ENCODE results near the gene TAS2R46. TPM values are rescaled to one million over a fixed set of nuclear protein-coding genes. Genes with fewer than 3 reads are reported as not detected.
"Not testable (repeated sequence)": the region's sequence is repeated elsewhere in the genome, so short reads cannot be mapped to it uniquely, and the experiment has no call there.

The TAS2R46 gene, protein sequence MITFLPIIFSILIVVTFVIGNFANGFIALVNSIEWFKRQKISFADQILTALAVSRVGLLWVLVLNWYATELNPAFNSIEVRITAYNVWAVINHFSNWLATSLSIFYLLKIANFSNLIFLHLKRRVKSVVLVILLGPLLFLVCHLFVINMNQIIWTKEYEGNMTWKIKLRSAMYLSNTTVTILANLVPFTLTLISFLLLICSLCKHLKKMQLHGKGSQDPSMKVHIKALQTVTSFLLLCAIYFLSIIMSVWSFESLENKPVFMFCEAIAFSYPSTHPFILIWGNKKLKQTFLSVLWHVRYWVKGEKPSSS
- 0.37 and 0.87 TPM in 2 replicates for total RNA-seq (2014; rRNA removed; shearing (Covaris generic))

DNA sequence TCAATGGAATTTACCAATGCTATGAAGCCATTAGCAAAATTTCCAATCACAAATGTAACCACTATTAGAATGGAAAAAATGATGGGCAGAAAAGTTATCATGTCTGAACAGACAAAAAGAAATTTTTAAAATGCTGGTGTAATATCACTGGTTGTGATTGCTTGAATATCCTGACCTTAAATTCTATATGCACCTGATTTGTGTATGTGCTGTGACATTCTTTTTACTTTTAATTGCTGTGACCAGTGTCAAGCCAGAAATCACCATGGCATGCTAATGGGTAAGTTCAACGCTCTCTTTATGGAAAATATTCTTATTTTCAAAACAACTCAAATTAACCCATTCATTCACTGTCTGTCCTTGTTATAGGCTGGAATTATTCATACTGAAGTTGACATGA lies at the start of gene TAS2R46:
Gene TAS2R46, minus strand, starts transcription at position 101 of the 400 bp plus-strand sequence. Its CDS starts 0 bp downstream, at position 101.
- H3K36me3 ChIP-seq (replicated peaks; ENCODE audit: control insufficient read depth, insufficient read depth, low read length); H3K27me3 ChIP-seq (ENCODE audit: control insufficient read depth, insufficient read depth, low read length); H3K4me3 ChIP-seq (ENCODE audit: insufficient read depth, low read depth, low read length); DNase-seq: not testable (repeated sequence)

DNA sequence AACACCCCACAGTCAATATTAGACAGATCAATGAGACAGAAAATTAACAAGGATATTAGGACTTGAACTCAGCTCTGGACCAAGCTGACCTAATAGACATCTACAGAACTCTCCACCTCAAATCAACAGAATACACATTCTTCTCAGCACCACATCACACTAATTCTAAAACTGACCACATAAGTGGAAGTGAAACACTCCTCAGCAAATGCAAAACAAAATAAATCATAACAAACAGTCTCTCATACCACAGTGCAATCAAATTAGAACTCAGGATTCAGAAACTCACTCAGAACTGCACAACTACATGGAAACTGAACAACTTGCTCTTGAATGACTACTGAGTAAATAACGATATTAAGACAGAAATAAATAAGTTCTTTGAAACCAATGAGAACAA lies 49.1 kb upstream of the TAS2R46 start:
- DNase-seq; H3K4me3 ChIP-seq (ENCODE audit: insufficient read depth, low read depth, low read length); H3K27me3 ChIP-seq (ENCODE audit: control insufficient read depth, insufficient read depth, low read length); H3K36me3 ChIP-seq (replicated peaks; ENCODE audit: control insufficient read depth, insufficient read depth, low read length): not testable (repeated sequence)

DNA sequence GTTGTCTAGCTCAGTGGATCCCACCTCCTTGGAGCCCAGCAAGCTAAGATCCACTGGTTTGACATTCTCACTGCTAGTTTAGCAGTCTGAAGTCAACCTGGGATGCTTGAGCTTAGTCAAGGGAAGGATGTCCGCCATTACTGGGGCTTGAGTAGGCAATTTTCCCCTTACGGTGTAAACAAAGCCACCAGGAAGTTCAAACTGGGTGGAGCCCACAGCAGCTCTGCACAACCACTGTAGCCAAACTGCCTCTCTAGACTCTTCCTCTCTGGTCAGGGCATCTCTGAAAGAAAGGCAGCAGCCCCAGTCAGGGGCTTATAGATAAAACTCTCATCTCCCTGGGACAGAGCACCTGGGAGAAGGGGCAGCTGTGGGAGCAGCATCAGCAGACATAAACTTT lies 46.8 kb upstream of the TAS2R46 start:
- no peaks in the 10 kb centered on the region for H3K27me3 ChIP-seq (ENCODE audit: control insufficient read depth, insufficient read depth, low read length)
- no peak overlapping the region for H3K4me3 ChIP-seq (ENCODE audit: insufficient read depth, low read depth, low read length)
- no peak for DNase-seq

DNA sequence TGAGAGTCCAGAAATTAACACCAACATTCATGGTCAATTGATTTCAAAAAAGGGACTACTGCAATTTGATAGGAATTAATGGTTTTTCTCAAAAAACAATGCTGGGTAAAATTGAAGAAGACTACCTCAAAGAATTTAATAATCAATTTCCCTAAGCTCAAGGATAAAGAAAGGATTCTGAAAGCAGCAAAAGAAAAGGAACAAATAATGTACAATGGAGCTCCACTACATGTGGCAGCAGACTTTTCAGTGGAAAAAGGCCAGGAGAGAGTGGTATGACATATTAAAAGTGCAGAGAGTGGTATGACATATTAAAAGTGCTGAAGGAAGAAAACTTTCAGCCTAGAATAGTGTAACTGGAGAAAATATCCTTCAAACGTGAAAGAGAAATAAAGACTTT lies 45.6 kb upstream of the TAS2R46 start:
- H3K27me3 ChIP-seq (ENCODE audit: control insufficient read depth, insufficient read depth, low read length): no peaks in the 10 kb centered on the region
- no peaks in the 10 kb centered on the region for H3K36me3 ChIP-seq (replicated peaks; ENCODE audit: control insufficient read depth, insufficient read depth, low read length)
- no peak for DNase-seq
- no peak overlapping the region for H3K4me3 ChIP-seq (ENCODE audit: insufficient read depth, low read depth, low read length)

More for the DNA sequence above, 46.8 kb upstream of the TAS2R46 start:
- H3K36me3 ChIP-seq (replicated peaks; ENCODE audit: control insufficient read depth, insufficient read depth, low read length): no peaks in the 10 kb centered on the region

DNA sequence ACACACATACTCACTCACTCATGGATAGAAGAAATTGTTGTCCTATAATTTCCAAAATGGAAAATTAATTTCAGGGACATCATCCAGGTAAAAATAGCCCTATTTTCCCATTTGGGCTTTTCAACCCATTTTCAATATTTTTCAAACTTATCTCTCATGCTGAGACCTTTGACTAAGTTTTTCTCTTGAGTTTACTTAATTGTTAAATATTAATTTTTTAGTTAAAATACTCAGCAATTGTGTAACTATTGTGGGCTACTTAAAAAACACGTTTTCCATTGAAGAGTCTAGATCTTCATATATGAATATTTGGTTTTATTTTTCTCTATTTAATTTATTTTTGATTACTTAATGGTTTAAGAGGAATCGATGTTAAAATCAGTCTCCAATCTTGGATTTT lies 44.2 kb upstream of the TAS2R46 start:
- H3K36me3 ChIP-seq (replicated peaks; ENCODE audit: control insufficient read depth, insufficient read depth, low read length): no peaks in the 10 kb centered on the region
- no peaks in the 10 kb centered on the region for H3K27me3 ChIP-seq (ENCODE audit: control insufficient read depth, insufficient read depth, low read length)
- no peak for DNase-seq
- no peak overlapping the region for H3K4me3 ChIP-seq (ENCODE audit: insufficient read depth, low read depth, low read length)

DNA sequence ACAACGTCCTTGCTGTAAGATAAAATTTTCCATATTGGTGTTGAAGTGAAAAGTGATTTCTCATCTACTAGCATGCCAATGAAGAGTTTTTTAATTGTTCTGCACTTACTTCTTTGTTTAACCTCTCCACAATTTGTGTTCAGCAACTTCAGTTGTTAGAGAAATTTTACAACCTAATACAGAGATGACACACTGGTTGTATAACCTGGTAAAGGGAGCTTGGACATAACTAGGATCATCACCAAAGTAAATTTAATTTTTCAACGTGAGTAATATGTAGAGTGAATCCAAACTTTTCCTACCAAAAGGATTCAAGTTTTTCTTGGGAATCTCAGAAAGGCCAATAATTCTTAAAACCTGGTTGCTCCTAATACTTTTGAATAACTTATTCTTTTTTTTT lies 43.5 kb upstream of the TAS2R46 start:
- H3K36me3 ChIP-seq (replicated peaks; ENCODE audit: control insufficient read depth, insufficient read depth, low read length): no peaks in the 10 kb centered on the region
- no peak overlapping the region for H3K4me3 ChIP-seq (ENCODE audit: insufficient read depth, low read depth, low read length)

DNA sequence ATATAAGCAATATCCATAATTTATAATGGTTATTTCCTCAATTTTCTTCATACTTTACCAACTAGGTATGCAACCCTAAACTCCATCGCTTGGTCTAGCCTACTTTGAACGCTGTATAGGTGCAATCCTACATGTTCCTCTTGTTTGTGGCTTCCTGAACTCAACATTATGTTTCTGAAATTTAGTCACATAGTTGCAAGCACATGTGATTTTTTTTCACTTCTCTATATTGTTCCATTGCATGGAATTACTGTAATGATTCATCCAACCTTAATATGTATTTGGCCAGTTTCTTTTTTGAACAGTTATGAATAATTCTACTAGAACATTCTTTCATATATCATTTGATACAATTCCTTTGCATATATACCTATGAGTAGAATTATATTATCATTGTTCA lies 32.8 kb upstream of the TAS2R46 start:
- not testable (repeated sequence) for H3K27me3 ChIP-seq (ENCODE audit: control insufficient read depth, insufficient read depth, low read length); DNase-seq; H3K36me3 ChIP-seq (replicated peaks; ENCODE audit: control insufficient read depth, insufficient read depth, low read length); H3K4me3 ChIP-seq (ENCODE audit: insufficient read depth, low read depth, low read length)

More for the DNA sequence above, 43.5 kb upstream of the TAS2R46 start:
- no peak for DNase-seq
- H3K27me3 ChIP-seq (ENCODE audit: control insufficient read depth, insufficient read depth, low read length): no peaks in the 10 kb centered on the region

DNA sequence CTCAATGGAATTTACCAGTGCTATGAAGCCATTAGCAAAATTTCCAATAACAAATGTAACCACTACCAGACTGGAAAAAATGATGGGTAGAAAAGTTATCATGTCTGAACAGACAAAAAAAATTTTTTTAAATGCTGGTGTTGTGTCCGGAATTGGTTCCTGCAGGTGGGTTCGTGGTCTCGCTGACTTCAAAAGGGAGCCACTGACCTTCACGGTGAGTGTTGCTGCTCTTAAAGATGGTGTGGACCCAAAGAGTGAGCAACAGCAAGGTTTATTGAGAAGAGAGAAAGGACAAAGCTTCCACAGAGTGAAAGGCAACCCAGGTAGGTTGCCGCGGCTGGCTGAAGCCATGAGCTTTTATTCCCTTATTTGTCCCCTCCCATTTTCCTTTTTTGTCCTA lies 30.0 kb upstream of the TAS2R46 start, which contains the start of gene TAS2R43:
Gene TAS2R43, minus strand, starts transcription at position 186 of the 400 bp plus-strand sequence. Its CDS starts 84 bp downstream, at position 102.
- H3K4me3 ChIP-seq (ENCODE audit: insufficient read depth, low read depth, low read length): no peak within 1 kb of the TSS
- H3K36me3 ChIP-seq (replicated peaks; ENCODE audit: control insufficient read depth, insufficient read depth, low read length): no peaks in the 10 kb centered on the region
- no peak for DNase-seq
- no peaks in the 10 kb centered on the region for H3K27me3 ChIP-seq (ENCODE audit: control insufficient read depth, insufficient read depth, low read length)

DNA sequence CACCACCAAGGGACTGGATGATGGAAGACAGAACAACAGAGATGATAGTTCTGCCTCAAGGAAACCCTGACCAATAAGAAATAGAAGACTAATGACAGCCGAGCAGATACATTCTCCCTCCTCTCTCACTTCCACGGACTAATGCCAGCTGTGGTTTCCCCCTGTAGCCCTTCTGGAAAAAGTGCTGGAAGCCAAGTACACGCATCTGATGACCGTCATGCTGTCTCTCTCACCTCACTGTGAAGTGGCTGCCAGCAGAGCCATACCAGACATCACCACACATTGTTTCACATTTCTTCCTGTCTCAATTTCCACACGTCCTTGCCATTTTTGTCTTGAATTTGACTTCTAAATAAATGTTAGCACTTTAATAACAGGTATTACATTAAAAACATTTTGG lies 27.2 kb upstream of the TAS2R46 start:
- H3K27me3 ChIP-seq (ENCODE audit: control insufficient read depth, insufficient read depth, low read length): no peaks in the 10 kb centered on the region
- DNase-seq: no peak
- H3K4me3 ChIP-seq (ENCODE audit: insufficient read depth, low read depth, low read length): no peak overlapping the region

DNA sequence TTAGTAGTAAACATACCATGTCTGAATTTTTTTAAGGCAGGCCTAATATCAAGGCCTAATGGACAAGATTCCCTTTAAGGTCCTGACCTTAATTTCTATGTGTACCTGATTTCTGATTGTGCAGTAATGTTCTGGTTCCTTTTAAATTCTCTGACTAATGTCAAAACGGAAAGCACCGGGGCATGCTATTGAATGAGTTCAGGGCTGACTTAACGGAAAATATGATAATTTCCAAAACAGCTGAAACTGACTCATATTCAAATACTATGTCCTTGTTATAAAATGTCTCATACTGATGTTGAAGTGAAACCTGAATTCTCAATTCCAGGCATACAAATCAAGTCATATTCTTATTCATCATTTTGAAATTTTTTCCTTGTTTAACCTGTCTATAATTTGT lies 23.3 kb upstream of the TAS2R46 start:
- H3K4me3 ChIP-seq (ENCODE audit: insufficient read depth, low read depth, low read length): no peak overlapping the region
- no peaks in the 10 kb centered on the region for H3K27me3 ChIP-seq (ENCODE audit: control insufficient read depth, insufficient read depth, low read length)
- DNase-seq: no peak

More for the DNA sequence above, 27.2 kb upstream of the TAS2R46 start:
- no peaks in the 10 kb centered on the region for H3K36me3 ChIP-seq (replicated peaks; ENCODE audit: control insufficient read depth, insufficient read depth, low read length)

DNA sequence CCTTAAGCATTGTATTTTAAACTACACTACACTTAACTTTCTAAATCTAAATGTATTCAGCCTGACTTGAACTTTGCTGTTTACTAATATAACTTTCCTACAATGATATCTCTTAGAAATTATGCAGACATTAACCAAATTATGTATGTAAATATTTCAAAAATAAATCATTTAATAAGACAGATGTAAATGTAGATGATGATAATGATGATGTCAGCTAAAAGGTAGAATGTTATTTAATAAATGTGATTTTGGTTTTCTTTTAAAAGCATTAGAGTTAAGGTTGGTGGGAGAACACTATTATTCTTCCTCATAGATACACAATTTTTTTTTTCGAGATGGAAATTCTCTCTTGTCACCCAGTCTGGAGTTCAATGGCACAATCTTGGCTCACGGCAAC lies 19.9 kb upstream of the TAS2R46 start:
- no peak overlapping the region for H3K4me3 ChIP-seq (ENCODE audit: insufficient read depth, low read depth, low read length)
- no peak for DNase-seq
- no peaks in the 10 kb centered on the region for H3K36me3 ChIP-seq (replicated peaks; ENCODE audit: control insufficient read depth, insufficient read depth, low read length)
- H3K27me3 ChIP-seq (ENCODE audit: control insufficient read depth, insufficient read depth, low read length): no peaks in the 10 kb centered on the region

More for the DNA sequence above, 23.3 kb upstream of the TAS2R46 start:
- no peaks in the 10 kb centered on the region for H3K36me3 ChIP-seq (replicated peaks; ENCODE audit: control insufficient read depth, insufficient read depth, low read length)

DNA sequence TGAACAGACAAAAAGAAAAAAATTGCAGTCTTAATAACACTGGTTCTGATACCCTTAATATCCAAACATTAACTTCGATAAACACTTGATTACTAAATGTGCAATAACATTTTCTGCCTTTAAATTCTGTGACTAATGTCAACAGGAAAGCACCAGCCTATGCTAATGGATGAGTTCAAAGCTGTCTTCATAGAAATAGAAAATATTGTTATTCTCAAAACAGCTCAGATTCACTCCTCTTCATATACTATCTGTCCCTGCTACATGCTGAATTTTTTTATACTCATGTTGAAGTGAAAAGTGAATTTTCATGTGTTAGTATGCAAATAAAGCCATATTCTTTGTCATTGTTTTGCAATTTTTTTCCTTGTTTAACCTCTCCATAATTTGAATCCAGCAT lies 16.2 kb upstream of the TAS2R46 start:
- no peak overlapping the region for H3K4me3 ChIP-seq (ENCODE audit: insufficient read depth, low read depth, low read length)
- no peaks in the 10 kb centered on the region for H3K36me3 ChIP-seq (replicated peaks; ENCODE audit: control insufficient read depth, insufficient read depth, low read length)
- no peak for DNase-seq
- no peaks in the 10 kb centered on the region for H3K27me3 ChIP-seq (ENCODE audit: control insufficient read depth, insufficient read depth, low read length)

DNA sequence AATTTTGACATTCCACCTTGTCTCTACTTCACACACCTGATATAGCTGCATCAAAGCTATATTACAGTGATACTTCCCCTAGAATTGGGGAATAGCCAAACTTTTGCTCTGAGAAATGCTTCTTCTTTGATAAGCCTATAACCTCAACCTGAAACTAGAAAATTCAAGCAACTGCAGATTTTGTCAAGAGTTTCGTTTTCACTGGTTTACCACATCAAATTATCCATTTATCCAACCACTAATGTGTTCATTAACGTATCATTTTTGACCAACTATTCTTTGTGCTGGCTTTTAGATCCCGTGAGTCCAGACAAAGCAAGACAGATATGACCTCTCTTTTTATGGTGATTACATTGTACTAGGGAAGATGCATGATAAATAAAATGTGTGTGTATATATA lies 13.5 kb upstream of the TAS2R46 start:
- no peaks in the 10 kb centered on the region for H3K27me3 ChIP-seq (ENCODE audit: control insufficient read depth, insufficient read depth, low read length)
- H3K36me3 ChIP-seq (replicated peaks; ENCODE audit: control insufficient read depth, insufficient read depth, low read length): no peaks in the 10 kb centered on the region
- no peak overlapping the region for H3K4me3 ChIP-seq (ENCODE audit: insufficient read depth, low read depth, low read length)
- DNase-seq: no peak

DNA sequence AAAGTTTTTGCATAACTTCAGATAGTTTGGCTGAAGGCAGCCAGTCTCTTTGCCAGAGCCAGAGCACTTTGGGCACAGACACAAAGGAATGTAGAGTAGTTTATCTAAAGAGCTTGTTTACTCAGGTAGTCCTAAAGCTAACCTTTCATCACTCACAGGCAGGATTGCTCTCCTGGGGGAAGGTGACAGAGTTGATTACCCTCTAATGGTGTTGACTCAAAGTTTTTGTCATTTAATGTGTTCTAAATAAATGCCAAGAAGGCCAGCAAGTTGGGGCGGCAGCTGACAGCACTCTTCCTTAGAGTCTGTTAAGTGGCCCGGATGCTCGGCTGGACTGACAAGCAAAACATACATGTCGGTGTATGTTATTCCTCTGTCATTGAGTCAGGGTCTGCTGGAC lies 9.3 kb upstream of the TAS2R46 start:
- Histone ChIP-seq H3K36me3 (replicated peaks; ENCODE audit: control insufficient read depth, insufficient read depth, low read length) (no peaks in the 10 kb centered on the region), H3K27me3 (ENCODE audit: control insufficient read depth, insufficient read depth, low read length) (no peaks in the 10 kb centered on the region; the same call in 1 of the 2 replicates), H3K4me3 (ENCODE audit: insufficient read depth, low read depth, low read length) (no peak overlapping the region)
- DNase-seq: no peak

DNA sequence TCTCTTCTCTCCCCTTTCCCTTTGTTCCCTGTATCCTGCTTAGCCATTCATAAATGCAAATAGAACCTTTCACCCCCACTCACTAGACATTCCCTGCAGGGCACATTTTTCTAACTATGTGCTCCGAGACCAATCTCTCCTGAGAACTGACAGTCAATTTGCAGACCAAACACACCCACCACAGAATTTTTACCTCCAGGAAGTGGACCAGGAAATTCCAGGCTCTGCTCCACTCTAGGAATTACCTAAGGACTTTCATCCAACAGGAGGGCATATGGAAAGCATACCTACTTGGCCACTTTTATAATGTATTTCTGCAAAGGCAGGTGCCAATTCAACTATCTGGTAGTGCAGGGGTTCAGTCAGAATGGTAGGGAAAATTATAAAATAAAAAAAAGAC lies 8.9 kb upstream of the TAS2R46 start:
- no peak for DNase-seq
- H3K27me3 ChIP-seq (ENCODE audit: control insufficient read depth, insufficient read depth, low read length): no peaks in the 10 kb centered on the region; the same call in 1 of the 2 replicates
- H3K4me3 ChIP-seq (ENCODE audit: insufficient read depth, low read depth, low read length): no peak overlapping the region
- no peaks in the 10 kb centered on the region for H3K36me3 ChIP-seq (replicated peaks; ENCODE audit: control insufficient read depth, insufficient read depth, low read length)
